Natural killer cell (primary cell): ENCODE results near the gene CFAP57. TPM values are rescaled to one million over a fixed set of nuclear protein-coding genes. Genes with fewer than 3 reads are reported as not detected.

Experiments
- ATAC-seq, 3 donors: fragments of 150-1000 bp in 2 of 3; fragments of 200-7000 bp in 1 of 3; cut with Tn5 transposase; 1 replicate in 1 of 3; 2 replicates in 2 of 3; pipeline ENCODE4 v1.10.0; 2021; ENCODE audit warnings: mild to moderate bottlenecking in 2 of 3, moderate library complexity in 2 of 3
- DNase-seq, 2 donors: peaks; one replicate each; pipeline versions ENCODE4 v3.0.0 to v3.0.0-alpha.2; 2013 to 2021; ENCODE audit warnings: mixed read lengths in 1 of 2
- H3K27ac ChIP-seq: one replicate; pipeline ENCODE4 v1.5.1; 2013; ENCODE audit warnings: mild to moderate bottlenecking, low read length
- H3K27me3 ChIP-seq: one replicate; pipeline ENCODE4 v1.6.1; 2013; ENCODE audit warnings: low read length; ENCODE audit not compliant: control insufficient read depth, insufficient read depth
- H3K36me3 ChIP-seq: one replicate; pipeline ENCODE4 v1.6.1; 2013; ENCODE audit warnings: low read length; ENCODE audit not compliant: control insufficient read depth, insufficient read depth
- H3K4me1 ChIP-seq: one replicate; pipeline ENCODE4 v1.6.1; 2013; ENCODE audit warnings: low read length; ENCODE audit not compliant: control insufficient read depth, insufficient read depth
- H3K4me3 ChIP-seq: one replicate; pipeline ENCODE4 v1.5.1; 2013; ENCODE audit warnings: low read length
- H3K9me3 ChIP-seq: one replicate; pipeline ENCODE4 v1.6.1; 2013; ENCODE audit warnings: low read length; ENCODE audit not compliant: control insufficient read depth, insufficient read depth
- H3K27ac Mint-ChIP-seq, 2 donors: one replicate each; pipeline ENCODE4 v1.8.0; 2022; ENCODE audit warnings: mild to moderate bottlenecking in 2 of 2, mixed read lengths in 2 of 2, moderate library complexity in 1 of 2
- H3K27me3 Mint-ChIP-seq, 2 donors: one replicate each; pipeline ENCODE4 v1.8.0; 2022; ENCODE audit warnings: low read depth in 2 of 2, mixed read lengths in 2 of 2
- H3K36me3 Mint-ChIP-seq: one replicate; pipeline ENCODE4 v1.8.0; 2022; ENCODE audit warnings: mixed read lengths
- H3K4me1 Mint-ChIP-seq, 2 donors: one replicate each; pipeline ENCODE4 v1.8.0; 2022; ENCODE audit warnings: mixed read lengths in 2 of 2
- H3K4me3 Mint-ChIP-seq: one replicate; pipeline ENCODE4 v1.8.0; 2022; ENCODE audit warnings: mild to moderate bottlenecking, moderate library complexity, mixed read lengths
- H3K9me3 Mint-ChIP-seq, 2 donors: one replicate each; pipeline ENCODE4 v1.8.0; 2022; ENCODE audit warnings: mixed read lengths in 2 of 2
- CTCF ChIP-seq: fragments of 200-600 bp; IDR thresholded peaks from one replicate; pipeline ENCODE4 v1.8.0; 2022; ENCODE audit warnings: antibody characterized with exemption
- WGBS: methylation state at CpG from one replicate; pipeline ENCODE4 v1.1.7; 2013; ENCODE audit warnings: missing lambda C conversion rate; ENCODE audit not compliant: insufficient coverage; 5-methylcytosine and 5-hydroxymethylcytosine counted together
- intact Hi-C: fragments of 100-400 bp; cut with micrococcal nuclease; formaldehyde crosslinking; loops from one replicate; pipeline ENCODE4 v1.14.2; 2022
- total RNA-seq, 4 donors: library from RNA; stranded (reverse); fragments of 120-200 nt in 1 of 4; gene quantifications; one replicate each; pipeline versions ENCODE4 v1.2.3 to v1.2.4, GENCODE V29; 2013 to 2022

Gene CFAP57
- total RNA-seq, 3 donors from 2014 or later (not counting 1 experiment from before 2014, with no cell fraction given): 0.19 TPM; not detected in 2

- no peak for TF ChIP-seq CTCF
- no peaks in the 10 kb centered on the region for H3K9me3 ChIP-seq
- no peaks in the 10 kb centered on the region for H3K4me1 ChIP-seq
- H3K36me3 Mint-ChIP-seq: no peaks in the 10 kb centered on the region
- no peak overlapping the region for H3K27ac Mint-ChIP-seq
- DNase-seq: no peak
- intact Hi-C loops: no loop called here
- peaks cover 16 to 21% of the 10 kb centered on the region in 2 donors for H3K27me3 Mint-ChIP-seq
- no peaks in the 10 kb centered on the region for H3K4me1 Mint-ChIP-seq
- no peaks in the 10 kb centered on the region for H3K9me3 Mint-ChIP-seq
- H3K27me3 ChIP-seq: no peaks in the 10 kb centered on the region
- ATAC-seq: no peak
- H3K4me3 ChIP-seq: no peak overlapping the region
- no peaks in the 10 kb centered on the region for H3K36me3 ChIP-seq
- WGBS: 90% methylated on average over 5 of the region's 5 CpGs
- no peak overlapping the region for H3K27ac ChIP-seq
- H3K4me3 Mint-ChIP-seq: no peak overlapping the region
These were observed 78.9 kb downstream of the CFAP57 start for GRCh38 chr1:43251024-43251423.

DNA sequence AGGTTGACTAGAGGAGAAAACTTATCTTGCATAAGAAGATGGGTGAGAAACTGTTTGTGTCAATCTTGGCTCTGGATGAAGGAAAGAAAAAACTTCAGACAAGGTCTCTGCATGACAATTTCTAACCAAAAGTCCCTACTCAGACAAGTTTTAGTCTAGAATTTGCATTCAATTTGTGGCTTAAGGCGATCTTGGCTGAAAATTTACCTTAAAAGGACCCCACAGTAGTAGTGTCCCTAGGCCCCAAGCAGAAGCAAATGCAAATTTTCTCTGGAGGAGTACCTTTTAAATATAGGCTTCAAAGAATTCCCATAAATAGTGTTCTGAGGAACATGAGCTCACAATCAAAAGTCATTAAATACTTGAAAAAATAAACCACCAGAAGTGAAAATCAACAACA lies 80.1 kb downstream of the CFAP57 start:
- TF ChIP-seq CTCF: no peak
- Mint-ChIP-seq H3K27ac (no peak overlapping the region), H3K9me3 (no peaks in the 10 kb centered on the region), H3K36me3 (no peaks in the 10 kb centered on the region), H3K4me3 (no peak overlapping the region), H3K27me3 (peaks cover 16 to 21% of the 10 kb centered on the region in 2 donors), H3K4me1 (no peaks in the 10 kb centered on the region)
- WGBS: 75% methylated on average over 1 of the region's 1 CpG
- ATAC-seq (no peak), DNase-seq (no peak)
- intact Hi-C loops: no loop called here
- Histone ChIP-seq H3K9me3 (no peaks in the 10 kb centered on the region), H3K36me3 (no peaks in the 10 kb centered on the region), H3K4me1 (no peaks in the 10 kb centered on the region), H3K27me3 (no peaks in the 10 kb centered on the region), H3K4me3 (no peak overlapping the region), H3K27ac (no peak overlapping the region)

DNA sequence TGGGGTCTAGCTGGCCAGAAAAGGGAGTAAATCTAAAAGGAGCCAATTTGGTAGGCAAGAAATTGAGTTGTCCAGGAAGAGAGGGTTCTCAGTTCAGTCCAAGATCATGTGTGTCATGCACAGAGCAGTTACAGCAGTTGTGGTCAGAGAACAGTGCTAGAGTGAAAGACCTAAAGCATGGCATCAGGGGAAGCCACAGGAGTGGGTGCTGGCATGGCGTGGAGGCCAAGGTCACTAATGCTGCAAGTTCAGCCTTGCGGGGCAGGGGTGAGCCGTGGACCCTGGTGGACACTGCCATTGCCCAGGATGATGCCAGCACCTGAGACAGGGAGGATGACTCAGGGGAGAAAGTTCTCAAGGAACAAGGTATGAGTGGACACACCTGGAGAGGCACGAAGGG lies 81.0 kb downstream of the CFAP57 start:
- no peaks in the 10 kb centered on the region for H3K9me3 Mint-ChIP-seq
- no peaks in the 10 kb centered on the region for H3K4me1 ChIP-seq
- H3K36me3 Mint-ChIP-seq: no peaks in the 10 kb centered on the region
- WGBS: 87% methylated on average over 4 of the region's 4 CpGs
- H3K4me1 Mint-ChIP-seq: no peaks in the 10 kb centered on the region
- peaks cover 16 to 21% of the 10 kb centered on the region in 2 donors for H3K27me3 Mint-ChIP-seq
- H3K9me3 ChIP-seq: peaks cover 2% of the 10 kb centered on the region
- DNase-seq (no peak), ATAC-seq (peak in 1 of 3 donors; percentile 3)
- no peak overlapping the region for H3K4me3 ChIP-seq
- no peaks in the 10 kb centered on the region for H3K36me3 ChIP-seq
- H3K27ac Mint-ChIP-seq: no peak overlapping the region
- H3K27ac ChIP-seq: no peak overlapping the region
- intact Hi-C loops: no loop called here
- no peak for TF ChIP-seq CTCF
- no peak overlapping the region for H3K4me3 Mint-ChIP-seq
- H3K27me3 ChIP-seq: no peaks in the 10 kb centered on the region

DNA sequence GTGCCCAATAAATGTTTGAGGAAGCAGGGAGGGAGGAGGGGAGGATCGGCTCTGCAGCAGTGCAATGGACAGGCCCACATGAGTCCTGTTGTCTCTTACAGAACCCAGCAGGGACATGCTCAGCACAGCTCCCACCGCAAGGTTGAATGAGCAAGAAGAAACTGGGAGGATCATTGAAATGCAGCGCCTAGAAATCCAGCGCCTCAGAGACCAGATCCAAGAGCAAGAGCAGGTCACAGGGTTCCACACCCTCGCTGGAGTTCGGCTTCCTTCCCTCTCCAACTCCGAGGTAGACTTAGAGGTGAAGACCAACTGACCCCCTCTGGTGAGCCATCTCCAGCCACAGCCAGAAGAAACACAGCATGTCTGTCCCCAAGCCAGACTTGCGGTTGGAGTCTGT lies 81.7 kb downstream of the CFAP57 start:
- Mint-ChIP-seq H3K4me3 (no peak overlapping the region), H3K4me1 (no peaks in the 10 kb centered on the region), H3K27ac (no peak overlapping the region), H3K9me3 (no peaks in the 10 kb centered on the region), H3K27me3 (peaks cover 16 to 21% of the 10 kb centered on the region in 2 donors), H3K36me3 (no peaks in the 10 kb centered on the region)
- ATAC-seq (no peak), DNase-seq (no peak)
- Histone ChIP-seq H3K9me3 (peaks cover 6% of the 10 kb centered on the region), H3K4me1 (no peaks in the 10 kb centered on the region), H3K27me3 (no peaks in the 10 kb centered on the region), H3K36me3 (no peaks in the 10 kb centered on the region), H3K27ac (no peak overlapping the region), H3K4me3 (no peak overlapping the region)
- no peak for TF ChIP-seq CTCF
- 91% methylated on average over 8 of the region's 8 CpGs for WGBS
- intact Hi-C loops: no loop called here
